ENCODE measurements around the gene LDLRAD1.
"Not testable (repeated sequence)": the region's sequence is repeated elsewhere in the genome, so short reads cannot be mapped to it uniquely, and the experiment has no call there.

The LDLRAD1 gene

GRCh38 chr1:53984726-53985125, 33.3 kb downstream of the LDLRAD1 start:
- no peak overlapping the region for H3K27ac ChIP-seq
- TF ChIP-seq ZFX (IDR thresholded peaks at IDR 0.05; ENCODE audit: borderline replicate concordance) (no peak), CTCF (IDR thresholded peaks at IDR 0.05) (no peak)

- H3K27ac ChIP-seq, result no peak overlapping the region
- no peak for TF ChIP-seq CTCF (IDR thresholded peaks at IDR 0.05)
- no peak for TF ChIP-seq ZFX (IDR thresholded peaks at IDR 0.05; ENCODE audit: borderline replicate concordance)
Measured at GRCh38 chr1:53982763-53983104, 35.3 kb downstream of the LDLRAD1 start.

GRCh38 chr1:53982034-53982762, 35.8 kb downstream of the LDLRAD1 start:
- TF ChIP-seq ZFX (IDR thresholded peaks at IDR 0.05; ENCODE audit: borderline replicate concordance) (no peak), CTCF (IDR thresholded peaks at IDR 0.05) (no peak)
- H3K27ac ChIP-seq, result no peak overlapping the region

- TF ChIP-seq ZFX (IDR thresholded peaks at IDR 0.05; ENCODE audit: borderline replicate concordance) (no peak), CTCF (IDR thresholded peaks at IDR 0.05) (no peak)
- H3K27ac ChIP-seq, result no peak overlapping the region
Measured at GRCh38 chr1:53981220-53981619, 36.8 kb downstream of the LDLRAD1 start.

GRCh38 chr1:53979712-53980450, 38.1 kb downstream of the LDLRAD1 start:
- TF ChIP-seq ZFX (IDR thresholded peaks at IDR 0.05; ENCODE audit: borderline replicate concordance) (no peak), CTCF (IDR thresholded peaks at IDR 0.05) (no peak)
- no peak overlapping the region for H3K27ac ChIP-seq

- TF ChIP-seq ZFX (IDR thresholded peaks at IDR 0.05; ENCODE audit: borderline replicate concordance) (no peak), CTCF (IDR thresholded peaks at IDR 0.05) (no peak)
- no peak overlapping the region for H3K27ac ChIP-seq
Measured at GRCh38 chr1:53975861-53976260, 42.1 kb downstream of the LDLRAD1 start.

- TF ChIP-seq CTCF (IDR thresholded peaks at IDR 0.05), result no peak
- H3K27ac ChIP-seq, result no peak overlapping the region
Measured at GRCh38 chr1:53971718-53972117, 46.3 kb downstream of the LDLRAD1 start.

GRCh38 chr1:53969323-53969722, 48.7 kb downstream of the LDLRAD1 start:
- H3K27ac ChIP-seq, result not testable (repeated sequence)

All from 22Rv1 (cell line).